Cerebellar cortex (tissue), 1 donor: ENCODE results near the gene SIX2.
"Not testable (repeated sequence)": the region's sequence is repeated elsewhere in the genome, so short reads cannot be mapped to it uniquely, and the experiment has no call there.

Source experiments
- DNase-seq: peaks from one replicate; pipeline ENCODE4 v3.0.0-alpha.2; 2015; ENCODE audit warnings: low spot score

Gene SIX2

GRCh38 chr2:45009303-45009927 lies at the start of gene SIX2:
TSS of gene SIX2 (minus strand) at chr2:45009452. CDS start at chr2:45009110, 342 bp downstream.
- no peak for DNase-seq

GRCh38 chr2:45055162-45055605 lies 45.9 kb upstream of the SIX2 start:
- DNase-seq, result no peak

DNA sequence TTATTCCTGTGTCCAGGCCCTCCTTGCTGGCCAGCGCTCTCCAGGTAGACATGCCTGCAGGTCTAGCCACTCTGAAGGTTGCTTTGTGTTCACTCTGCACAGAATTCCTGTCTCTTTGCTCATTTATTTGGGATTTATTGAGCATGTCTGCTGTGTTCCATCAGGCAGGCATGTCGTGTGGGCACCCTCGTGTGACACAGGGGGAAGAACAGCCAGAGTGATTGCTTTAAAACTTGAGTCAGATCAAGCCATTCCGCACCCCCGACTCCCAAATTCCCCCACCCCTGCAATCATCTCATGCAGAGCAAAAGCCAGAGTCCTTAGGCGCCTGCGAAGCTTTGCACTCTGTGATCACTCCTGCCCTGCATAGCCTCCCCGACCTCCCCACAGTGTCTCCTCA lies 44.7 kb upstream of the SIX2 start:
- DNase-seq, result no peak

DNA sequence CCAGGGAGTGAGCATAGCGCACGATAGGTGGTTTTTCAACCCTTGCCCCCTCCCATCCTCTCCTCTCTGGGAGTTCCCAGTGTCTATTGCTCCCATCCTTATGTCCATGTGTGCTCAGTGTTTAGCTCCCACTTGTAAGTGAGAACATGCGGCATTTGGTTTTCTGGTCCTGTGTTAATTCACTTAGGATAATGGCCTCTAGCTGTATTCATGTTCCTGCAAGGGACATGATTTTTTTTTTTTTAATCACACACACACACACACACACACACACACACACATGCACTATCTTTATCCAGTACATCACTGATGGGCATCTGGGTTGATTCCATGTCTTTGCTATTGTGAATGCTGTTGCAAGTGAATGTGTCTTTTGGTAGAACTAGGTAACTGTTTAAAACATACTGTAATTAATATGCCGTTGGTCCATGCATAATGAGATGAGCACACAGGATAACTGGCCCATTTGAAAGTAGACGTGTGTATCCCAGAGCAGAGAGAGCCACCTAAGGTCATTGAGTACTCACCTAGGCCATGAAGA lies 43.2 kb upstream of the SIX2 start:
- no peak for DNase-seq

DNA sequence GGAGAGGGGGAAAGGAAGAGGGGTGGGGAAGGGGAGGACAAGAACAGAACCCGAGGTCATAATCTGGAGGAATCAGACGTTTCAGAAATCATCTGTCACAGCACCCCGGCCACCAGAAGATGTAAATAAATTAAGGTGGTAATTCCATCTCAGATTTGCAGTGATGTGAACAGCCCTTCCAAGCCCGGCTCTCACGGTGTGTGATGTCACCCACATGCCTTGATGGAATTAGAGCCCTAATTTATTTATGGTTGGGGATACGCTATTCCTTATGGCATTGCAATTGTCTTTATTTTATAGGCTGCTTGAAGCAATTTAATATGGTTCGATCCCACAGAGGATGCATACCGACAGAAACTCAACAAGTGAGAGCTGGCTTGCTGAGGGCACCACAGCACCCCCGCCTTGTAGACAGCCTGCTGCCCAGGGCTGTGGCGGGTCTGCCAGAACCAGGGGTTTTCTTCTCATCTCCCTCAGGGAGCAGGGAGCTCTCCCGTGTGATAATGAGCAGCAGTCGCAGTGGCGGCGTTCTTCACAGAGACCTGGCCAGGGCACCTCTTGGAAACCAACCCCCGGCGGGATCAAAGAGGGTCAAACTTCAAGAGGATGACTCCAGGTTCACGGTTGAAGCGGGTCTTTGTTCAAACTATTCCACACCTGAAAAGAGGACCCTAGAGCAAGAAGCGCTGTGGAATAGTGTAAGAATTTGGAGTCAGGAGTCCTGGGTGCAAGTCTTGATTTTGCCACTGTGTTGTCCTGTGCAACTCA lies 40.5 kb upstream of the SIX2 start:
- no peak for DNase-seq

DNA sequence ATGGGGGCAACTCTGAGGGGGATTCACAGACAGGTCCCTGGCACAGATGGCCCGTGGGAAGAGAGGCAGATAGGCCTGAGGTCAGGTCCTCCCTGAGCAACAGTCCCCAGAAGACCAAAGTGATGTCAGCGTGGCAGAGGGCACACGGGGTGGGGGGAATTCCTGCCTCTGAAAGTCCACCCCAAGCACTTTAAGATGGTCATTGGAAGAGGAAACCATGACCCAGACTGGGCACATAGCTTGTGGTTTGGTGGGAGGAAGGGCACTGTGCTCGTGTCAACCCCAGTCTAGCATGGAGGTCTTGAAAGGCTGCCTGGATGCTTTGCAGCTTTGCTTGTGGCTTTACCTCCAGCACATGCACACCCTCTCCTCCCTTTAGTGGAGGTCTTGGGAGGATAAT lies 38.0 kb upstream of the SIX2 start:
- no peak for DNase-seq

DNA sequence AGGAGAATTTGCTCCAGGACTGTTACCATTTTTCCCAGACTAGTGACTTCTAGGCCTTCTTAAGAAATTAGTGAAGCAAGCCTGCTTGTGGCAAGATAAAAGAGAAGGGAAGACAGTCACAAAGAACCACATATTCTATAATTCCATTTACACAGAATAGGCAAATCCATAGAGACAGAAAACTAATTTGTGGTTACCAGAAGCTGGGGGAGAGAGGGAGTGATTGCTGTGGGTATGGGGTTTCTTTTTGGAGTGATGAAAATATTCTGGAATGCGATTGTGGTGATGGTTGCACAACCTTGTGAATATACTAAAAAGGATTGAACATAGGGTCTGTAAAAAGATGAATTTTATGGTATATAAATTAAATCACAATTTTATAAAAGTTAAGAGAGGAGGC lies 37.5 kb upstream of the SIX2 start:
- DNase-seq, result no peak

DNA sequence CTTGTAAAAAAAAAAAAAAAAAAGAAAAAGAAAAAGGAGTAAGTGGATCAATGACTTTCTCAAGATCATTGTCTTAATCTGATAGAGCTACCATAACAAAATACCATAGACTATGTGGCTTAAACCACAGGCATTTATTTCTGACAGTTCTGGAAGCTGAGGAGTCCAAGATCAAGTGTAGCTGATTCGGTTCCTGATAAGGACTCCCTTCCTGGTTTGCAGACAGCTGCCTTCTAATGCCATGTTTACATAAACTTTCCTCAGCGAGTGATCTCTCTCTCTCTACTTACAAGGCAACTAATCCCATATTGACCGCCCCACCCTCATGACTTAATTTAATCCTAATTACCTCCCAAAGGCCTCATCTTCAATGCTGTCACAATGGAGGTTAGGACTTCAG lies 36.5 kb upstream of the SIX2 start:
- no peak for DNase-seq

GRCh38 chr2:45044916-45045315 lies 35.7 kb upstream of the SIX2 start:
- no peak for DNase-seq

DNA sequence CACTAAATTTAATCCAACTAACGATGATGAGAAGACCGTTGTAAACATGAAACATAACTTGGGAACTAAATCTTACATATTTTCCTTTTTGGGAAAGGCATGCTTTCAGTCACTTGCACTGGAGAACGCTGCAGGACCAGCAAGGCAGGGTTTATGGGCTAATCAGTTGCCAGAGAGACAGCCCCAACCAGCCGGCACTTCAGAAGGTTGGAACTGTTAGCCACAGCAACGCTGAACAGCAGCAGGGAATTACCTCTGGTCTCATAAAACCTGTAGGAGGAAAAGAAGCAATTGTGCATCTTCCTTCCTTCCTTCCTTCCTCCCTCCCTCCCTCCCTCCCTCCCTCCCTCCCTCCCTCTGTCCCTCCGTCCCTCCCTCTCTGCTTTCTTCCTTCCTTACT lies 33.9 kb upstream of the SIX2 start:
- DNase-seq, result no peak

- no peak for DNase-seq
Measured at GRCh38 chr2:45042401-45042800, 33.1 kb upstream of the SIX2 start.

DNA sequence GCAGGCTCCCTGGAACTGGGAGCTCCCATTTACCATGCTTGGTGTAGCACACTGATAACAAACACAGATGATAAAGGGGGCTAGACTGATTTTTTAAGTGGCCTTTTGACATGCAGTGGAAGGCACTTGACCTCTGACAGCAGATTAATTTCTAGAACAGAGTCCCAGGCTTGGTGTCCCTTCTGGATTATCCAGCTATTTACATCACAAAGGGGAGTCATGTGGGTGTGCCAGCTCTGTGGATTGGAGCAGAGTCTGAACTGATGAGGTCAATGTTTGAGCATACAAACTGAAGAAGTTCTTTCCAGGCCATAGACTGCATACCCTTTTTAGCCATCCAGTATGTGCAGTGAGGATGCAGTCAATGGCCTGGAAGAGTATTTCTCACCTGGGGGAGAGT lies 31.5 kb upstream of the SIX2 start:
- DNase-seq, result no peak

- DNase-seq, result not testable (repeated sequence)
Measured at GRCh38 chr2:45039804-45040203, 30.6 kb upstream of the SIX2 start.

GRCh38 chr2:45038861-45039260 lies 29.6 kb upstream of the SIX2 start:
- DNase-seq, result not testable (repeated sequence)

- no peak for DNase-seq
Measured at GRCh38 chr2:45033302-45033701, 24.1 kb upstream of the SIX2 start.

DNA sequence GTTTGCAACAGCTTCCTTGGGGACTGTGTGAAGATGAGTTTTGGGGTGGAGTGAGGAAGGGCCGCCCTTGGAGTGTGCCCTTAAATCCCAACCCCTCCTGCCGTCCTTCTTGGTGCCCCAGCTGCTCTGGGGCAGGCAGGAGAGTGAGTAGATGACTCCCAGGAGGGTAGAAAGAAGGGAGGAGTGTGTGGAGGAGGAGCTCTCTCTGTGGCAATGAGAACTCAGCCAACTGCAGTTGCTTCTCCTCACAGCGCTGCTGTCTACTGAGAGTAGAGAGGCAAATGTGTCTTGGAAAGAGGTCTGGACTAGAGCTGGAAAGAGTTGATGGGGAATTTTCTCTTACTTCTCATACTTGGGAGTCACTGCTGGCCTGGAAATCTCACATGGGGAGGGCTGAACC lies 21.8 kb upstream of the SIX2 start:
- no peak for DNase-seq

GRCh38 chr2:45030553-45030952 lies 21.3 kb upstream of the SIX2 start:
- DNase-seq, result no peak

- DNase-seq, result no peak
Measured at GRCh38 chr2:45029215-45029614, 20.0 kb upstream of the SIX2 start.

GRCh38 chr2:45028276-45028675 lies 19.0 kb upstream of the SIX2 start:
- DNase-seq, result no peak

- no peak for DNase-seq
Measured at GRCh38 chr2:45026924-45027450, 17.7 kb upstream of the SIX2 start.

DNA sequence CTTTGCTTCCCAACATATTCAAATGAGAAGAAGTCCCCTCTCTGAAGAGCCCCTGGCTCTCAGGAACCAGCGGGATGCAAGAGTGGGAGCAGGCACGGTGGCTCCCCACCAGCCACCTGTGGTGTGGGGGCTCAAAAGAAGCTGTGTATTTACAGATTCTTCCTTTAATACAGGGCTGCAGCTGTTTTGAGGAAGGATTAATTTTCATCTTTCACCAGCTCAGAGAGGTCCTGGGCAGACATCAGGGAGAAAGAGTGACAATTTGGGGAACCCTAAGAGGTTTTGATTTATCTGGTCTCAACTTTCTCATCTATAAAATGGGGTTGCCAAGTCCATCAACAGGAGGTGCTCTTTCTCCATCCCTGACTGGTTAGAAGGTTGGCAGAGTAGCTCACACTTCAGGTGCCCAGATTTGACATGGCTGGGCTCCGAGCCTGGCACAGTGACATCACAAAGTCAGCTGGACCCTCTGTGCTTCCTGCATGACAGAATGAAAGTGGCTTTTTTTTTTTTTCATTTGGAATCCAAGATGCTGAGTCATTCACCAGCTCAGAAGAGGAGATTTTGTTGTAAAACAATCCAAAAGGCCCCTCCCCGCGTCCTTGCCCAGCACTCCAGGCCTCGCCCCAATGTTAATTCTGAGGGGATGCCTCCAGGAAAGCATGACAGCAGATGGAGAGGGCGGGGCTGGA lies 15.5 kb upstream of the SIX2 start:
- DNase-seq, result no peak

GRCh38 chr2:45024097-45024496 lies 14.8 kb upstream of the SIX2 start:
- no peak for DNase-seq

DNA sequence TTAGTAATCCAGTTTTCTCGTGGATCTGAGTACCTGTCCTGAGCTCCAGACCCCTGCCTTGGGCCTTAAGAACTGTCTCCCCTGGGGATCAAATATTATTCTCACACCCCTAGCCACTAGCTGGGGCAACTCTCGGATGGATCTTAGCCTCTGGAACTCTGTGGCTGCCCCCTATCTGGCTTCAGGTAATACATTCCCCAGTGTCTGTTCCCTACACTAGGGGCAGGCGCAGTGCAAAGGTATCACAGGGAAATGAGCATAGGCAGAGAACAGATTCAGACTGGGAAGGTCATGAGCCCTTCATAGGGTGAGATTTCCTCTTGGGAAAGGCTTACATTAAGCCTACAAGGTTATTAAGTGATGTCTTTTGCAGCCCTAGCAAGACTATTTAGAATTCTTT lies 11.2 kb upstream of the SIX2 start:
- no peak for DNase-seq
